ENCODE results near the gene ARPP21. TPM values are rescaled to one million over a fixed set of nuclear protein-coding genes. Genes with fewer than 3 reads are reported as not detected.

ARPP21 gene
- polyA plus RNA-seq, 3 donors, result not detected

DNA sequence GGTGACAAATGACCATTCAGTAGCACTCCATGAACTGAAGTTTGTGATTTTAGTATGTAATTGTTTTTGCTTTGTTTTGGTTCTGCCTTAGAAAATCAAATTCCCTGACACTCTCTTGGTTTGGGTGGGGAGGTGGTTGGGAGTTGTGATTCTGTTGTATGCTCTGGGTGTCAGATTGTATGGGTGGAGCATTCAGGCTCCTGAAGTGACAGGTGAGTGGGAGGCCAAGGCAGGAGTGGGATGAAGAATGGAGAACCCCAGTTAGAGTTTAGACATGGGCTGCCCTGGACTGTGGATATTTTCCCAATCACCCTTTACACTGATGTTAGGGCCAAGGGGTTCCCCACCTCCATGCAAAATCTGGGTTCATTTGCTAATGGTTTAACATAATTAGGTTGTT lies 83.6 kb downstream of the ARPP21 start:
- Mint-ChIP-seq H3K27ac (no peak overlapping the region), H3K9me3 (peaks cover 0 to 2% (median 0%) of the 10 kb centered on the region in 7 donors), H3K4me3 (no peak overlapping the region), H3K4me1 (no peaks in the 10 kb centered on the region), H3K36me3 (no peaks in the 10 kb centered on the region), H3K27me3 (ENCODE audit: low read depth in 3 of 3) (no peaks in the 10 kb centered on the region)
- no peak for DNase-seq
- TF ChIP-seq, protein P1, sequence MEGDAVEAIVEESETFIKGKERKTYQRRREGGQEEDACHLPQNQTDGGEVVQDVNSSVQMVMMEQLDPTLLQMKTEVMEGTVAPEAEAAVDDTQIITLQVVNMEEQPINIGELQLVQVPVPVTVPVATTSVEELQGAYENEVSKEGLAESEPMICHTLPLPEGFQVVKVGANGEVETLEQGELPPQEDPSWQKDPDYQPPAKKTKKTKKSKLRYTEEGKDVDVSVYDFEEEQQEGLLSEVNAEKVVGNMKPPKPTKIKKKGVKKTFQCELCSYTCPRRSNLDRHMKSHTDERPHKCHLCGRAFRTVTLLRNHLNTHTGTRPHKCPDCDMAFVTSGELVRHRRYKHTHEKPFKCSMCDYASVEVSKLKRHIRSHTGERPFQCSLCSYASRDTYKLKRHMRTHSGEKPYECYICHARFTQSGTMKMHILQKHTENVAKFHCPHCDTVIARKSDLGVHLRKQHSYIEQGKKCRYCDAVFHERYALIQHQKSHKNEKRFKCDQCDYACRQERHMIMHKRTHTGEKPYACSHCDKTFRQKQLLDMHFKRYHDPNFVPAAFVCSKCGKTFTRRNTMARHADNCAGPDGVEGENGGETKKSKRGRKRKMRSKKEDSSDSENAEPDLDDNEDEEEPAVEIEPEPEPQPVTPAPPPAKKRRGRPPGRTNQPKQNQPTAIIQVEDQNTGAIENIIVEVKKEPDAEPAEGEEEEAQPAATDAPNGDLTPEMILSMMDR (IDR thresholded peaks at IDR 0.05), result no peak
- Histone ChIP-seq H4K20me1 (ENCODE audit: insufficient read depth, low read length) (no peaks in the 10 kb centered on the region), H3K27ac (ENCODE audit: low read depth in 1 of 2, low read length in 2 of 2) (no peak overlapping the region), H3K27me3 (ENCODE audit: control insufficient read depth in 2 of 2, insufficient read depth in 2 of 2, low read length in 2 of 2) (no peaks in the 10 kb centered on the region), H2AFZ (ENCODE audit: insufficient read depth, low read depth, low read length, poor library complexity, severe bottlenecking) (no peak overlapping the region), H3K4me3 (replicated peaks in 1 of 3; ENCODE audit: low read depth in 2 of 3, low read length in 3 of 3) (no peak overlapping the region), H3K4me2 (replicated peaks; ENCODE audit: extremely low read depth, low read length, poor library complexity, severe bottlenecking) (no peak overlapping the region), H3K79me2 (ENCODE audit: insufficient read depth, low read length) (no peaks in the 10 kb centered on the region), H3K36me3 (replicated peaks in 1 of 2; ENCODE audit: control insufficient read depth in 1 of 2, insufficient read depth in 2 of 2, low read length in 2 of 2) (no peaks in the 10 kb centered on the region), H3K9me3 (replicated peaks in 1 of 2; ENCODE audit: control insufficient read depth in 1 of 2, insufficient read depth in 1 of 2, low read length in 2 of 2) (peaks cover 0 to 3% of the 10 kb centered on the region in 2 donors), H3K4me1 (ENCODE audit: control insufficient read depth in 1 of 2, insufficient read depth in 2 of 2, low read length in 2 of 2) (no peaks in the 10 kb centered on the region), H3K9ac (ENCODE audit: insufficient read depth, low read length, poor library complexity, severe bottlenecking) (no peak overlapping the region)
- intact Hi-C loops (cut with micrococcal nuclease), result no loop called here

DNA sequence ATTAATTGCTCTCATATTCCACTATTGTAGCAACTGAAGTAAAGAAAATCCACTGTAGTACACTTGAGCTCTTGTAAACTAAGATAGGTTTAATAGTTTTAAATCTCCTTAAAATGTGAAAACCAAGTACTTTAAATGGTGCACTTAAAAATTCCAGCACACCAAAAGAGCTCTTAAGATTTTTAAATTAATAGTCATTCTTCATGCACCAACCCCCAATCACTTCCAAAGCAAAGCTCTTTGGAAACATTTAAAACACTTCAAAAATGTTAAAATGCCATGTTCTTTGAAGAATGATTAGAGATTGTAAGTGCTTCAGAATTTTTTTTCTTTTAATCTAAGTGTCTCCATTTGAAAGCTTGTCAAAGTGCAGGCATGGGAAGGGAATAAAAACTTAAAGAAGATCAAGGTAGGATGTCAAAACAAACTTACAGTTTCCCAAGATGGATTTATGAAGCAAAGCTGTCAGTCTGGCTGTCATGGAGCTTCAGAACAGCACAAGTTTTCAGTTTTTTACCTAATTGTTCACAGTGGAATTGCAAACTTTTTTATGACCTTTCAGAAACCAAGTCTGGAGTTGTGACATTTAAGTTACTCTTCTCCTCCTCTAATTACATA lies 84.3 kb downstream of the ARPP21 start:
- intact Hi-C loops (cut with micrococcal nuclease), result no loop called here
- no peak overlapping the region for H2AFZ ChIP-seq (ENCODE audit: insufficient read depth, low read depth, low read length, poor library complexity, severe bottlenecking)
- H3K4me1 ChIP-seq (ENCODE audit: control insufficient read depth in 1 of 2, insufficient read depth in 2 of 2, low read length in 2 of 2), result no peaks in the 10 kb centered on the region
- no peak overlapping the region for H3K4me3 Mint-ChIP-seq
- H3K36me3 ChIP-seq (replicated peaks in 1 of 2; ENCODE audit: control insufficient read depth in 1 of 2, insufficient read depth in 2 of 2, low read length in 2 of 2), result no peaks in the 10 kb centered on the region
- no peak overlapping the region for H3K27ac ChIP-seq (ENCODE audit: low read depth in 1 of 2, low read length in 2 of 2)
- no peaks in the 10 kb centered on the region for H3K4me1 Mint-ChIP-seq
- peaks cover 0 to 6% (median 0%) of the 10 kb centered on the region in 7 donors for H3K9me3 Mint-ChIP-seq
- H3K9ac ChIP-seq (ENCODE audit: insufficient read depth, low read length, poor library complexity, severe bottlenecking), result no peak overlapping the region
- H3K36me3 Mint-ChIP-seq, result no peaks in the 10 kb centered on the region
- H3K27me3 ChIP-seq (ENCODE audit: control insufficient read depth in 2 of 2, insufficient read depth in 2 of 2, low read length in 2 of 2), result no peaks in the 10 kb centered on the region
- TF ChIP-seq, protein P1 (IDR thresholded peaks at IDR 0.05), result no peak
- peaks cover 0 to 2% (median 0%) of the 10 kb centered on the region in 3 donors for H3K27me3 Mint-ChIP-seq (ENCODE audit: low read depth in 3 of 3)
- H3K9me3 ChIP-seq (replicated peaks in 1 of 2; ENCODE audit: control insufficient read depth in 1 of 2, insufficient read depth in 1 of 2, low read length in 2 of 2), result peaks cover 0 to 3% of the 10 kb centered on the region in 2 donors
- no peak overlapping the region for H3K4me3 ChIP-seq (replicated peaks in 1 of 3; ENCODE audit: low read depth in 2 of 3, low read length in 3 of 3)
- H3K27ac Mint-ChIP-seq, result no peak overlapping the region
- DNase-seq, result no peak
- no peak overlapping the region for H3K4me2 ChIP-seq (replicated peaks; ENCODE audit: extremely low read depth, low read length, poor library complexity, severe bottlenecking)
- H3K79me2 ChIP-seq (ENCODE audit: insufficient read depth, low read length), result no peaks in the 10 kb centered on the region
- no peaks in the 10 kb centered on the region for H4K20me1 ChIP-seq (ENCODE audit: insufficient read depth, low read length)
